Endodermal cell (in vitro differentiated cells): ENCODE measurements around the gene TRAF3. TPM values are rescaled to one million over a fixed set of nuclear protein-coding genes. Genes with fewer than 3 reads are reported as not detected.

Source experiments
- DNase-seq: peaks from one replicate; pipeline ENCODE4 v3.0.0-alpha.2; 2017
- H3K27ac ChIP-seq: 2 replicates; pipeline ENCODE4 v1.5.1; 2013; ENCODE audit warnings: mild to moderate bottlenecking, low read depth, low read length, moderate library complexity
- H3K27me3 ChIP-seq: 2 replicates; pipeline ENCODE4 v1.6.1; 2013; ENCODE audit warnings: mild to moderate bottlenecking, low read length, moderate library complexity; ENCODE audit not compliant: insufficient read depth, control insufficient read depth, poor library complexity, severe bottlenecking
- H3K36me3 ChIP-seq: 2 replicates; pipeline ENCODE4 v1.7.0; 2013; ENCODE audit warnings: mild to moderate bottlenecking, low read length, moderate library complexity; ENCODE audit not compliant: control insufficient read depth, insufficient read depth
- H3K4me1 ChIP-seq: one replicate; pipeline ENCODE4 v1.7.0; 2013; ENCODE audit warnings: low read length; ENCODE audit not compliant: control insufficient read depth, insufficient read depth
- H3K4me3 ChIP-seq: 2 replicates; pipeline ENCODE4 v1.5.1; 2013; ENCODE audit warnings: mild to moderate bottlenecking, low read length, moderate library complexity
- H3K9ac ChIP-seq: 2 replicates; pipeline ENCODE4 v1.6.1; 2013; ENCODE audit warnings: mild to moderate bottlenecking, low read length, moderate library complexity; ENCODE audit not compliant: poor library complexity, severe bottlenecking; ENCODE audit errors: extremely low read depth
- H3K9me3 ChIP-seq: 2 replicates; pipeline ENCODE4 v1.6.1; 2013; ENCODE audit warnings: mild to moderate bottlenecking, low read length, moderate library complexity; ENCODE audit not compliant: control insufficient read depth
- H3K27ac Mint-ChIP-seq: 2 replicates; pipeline ENCODE4 v1.8.0; 2020; ENCODE audit warnings: mixed read lengths
- H3K27me3 Mint-ChIP-seq: 2 replicates; pipeline ENCODE4 v1.8.0; 2021; ENCODE audit warnings: mild to moderate bottlenecking, mixed read lengths; ENCODE audit not compliant: insufficient read depth
- H3K36me3 Mint-ChIP-seq: 2 replicates; pipeline ENCODE4 v1.8.0; 2020; ENCODE audit warnings: low read depth, mixed read lengths
- H3K4me1 Mint-ChIP-seq: 2 replicates; pipeline ENCODE4 v1.8.0; 2020; ENCODE audit warnings: mixed read lengths
- H3K4me3 Mint-ChIP-seq: 2 replicates; pipeline ENCODE4 v1.8.0; 2020; ENCODE audit warnings: mild to moderate bottlenecking, moderate library complexity, mixed read lengths
- H3K9me3 Mint-ChIP-seq: 2 replicates; pipeline ENCODE4 v1.8.0; 2020; ENCODE audit warnings: mild to moderate bottlenecking, mixed read lengths
- CTCF ChIP-seq: fragments of 200-600 bp; sonication (generic); conservative IDR thresholded peaks from 2 replicates; pipeline ENCODE4 v1.5.0; 2021; ENCODE audit warnings: antibody characterized with exemption, mild to moderate bottlenecking
- WGBS, 2 experiments: methylation state at CpG; one replicate each; pipeline versions ENCODE4 v1.1.5 to v1.1.7; 2013; ENCODE audit warnings: missing lambda C conversion rate in 2 of 2, mixed read lengths in 1 of 2; ENCODE audit not compliant: insufficient coverage in 1 of 2, insufficient read length in 1 of 2; 5-methylcytosine and 5-hydroxymethylcytosine counted together
- total RNA-seq, 2 donors: library from RNA; stranded (reverse); fragmentation: NEBNext Ultra II Directional in 1 of 2; extraction: Animal tissue kit (Norgen Biotek cat#: 25700) in 1 of 2; gene quantifications; 2 replicates in 1 of 2; 3 replicates in 1 of 2; pipeline ENCODE4 v1.2.1, GENCODE V29; 2021

TRAF3 gene
- total RNA-seq, 2 donors from 2014 or later, result 16.7 to 23.8 TPM

GRCh38 chr14:102729268-102729667, 48.0 kb upstream of the TRAF3 start:
- H3K36me3 ChIP-seq, result peaks cover 47% of the 10 kb centered on the region
- DNase-seq, result peak; percentile 8
- 93 to 100% methylated on average over 4 to 5 of the region's 6 CpGs for WGBS, 2 experiments
- no peak overlapping the region for H3K9ac ChIP-seq
- no peak for TF ChIP-seq CTCF
- H3K36me3 Mint-ChIP-seq, result peaks cover 69% of the 10 kb centered on the region
- no peak overlapping the region for H3K27ac Mint-ChIP-seq
- H3K9me3 ChIP-seq, result no peaks in the 10 kb centered on the region
- no peak overlapping the region for H3K4me3 Mint-ChIP-seq
- H3K4me1 Mint-ChIP-seq, result peaks cover 15% of the 10 kb centered on the region
- H3K4me3 ChIP-seq, result no peak overlapping the region
- no peak overlapping the region for H3K27ac ChIP-seq
- no peaks in the 10 kb centered on the region for H3K27me3 ChIP-seq
- no peaks in the 10 kb centered on the region for H3K27me3 Mint-ChIP-seq
- H3K9me3 Mint-ChIP-seq, result no peaks in the 10 kb centered on the region
- H3K4me1 ChIP-seq, result peaks cover 13% of the 10 kb centered on the region

GRCh38 chr14:102729825-102730224, 47.4 kb upstream of the TRAF3 start:
- Mint-ChIP-seq H3K27me3 (no peaks in the 10 kb centered on the region), H3K4me1 (peaks cover 15% of the 10 kb centered on the region), H3K9me3 (no peaks in the 10 kb centered on the region), H3K27ac (peak overlapping the region; percentile 61), H3K36me3 (peaks cover 63% of the 10 kb centered on the region), H3K4me3 (no peak overlapping the region)
- TF ChIP-seq CTCF, result no peak
- H3K4me1 ChIP-seq, result peaks cover 13% of the 10 kb centered on the region
- peaks cover 42% of the 10 kb centered on the region for H3K36me3 ChIP-seq
- H3K27me3 ChIP-seq, result no peaks in the 10 kb centered on the region
- no peak overlapping the region for H3K4me3 ChIP-seq
- H3K27ac ChIP-seq, result no peak overlapping the region
- H3K9ac ChIP-seq, result no peak overlapping the region
- H3K9me3 ChIP-seq, result no peaks in the 10 kb centered on the region
- 93 to 98% methylated on average over 8 of the region's 8 CpGs for WGBS, 2 experiments
- DNase-seq, result peak; percentile 17

GRCh38 chr14:102731101-102731870, 46.0 kb upstream of the TRAF3 start:
- 93 to 98% methylated on average over 7 to 15 of the region's 15 CpGs for WGBS, 2 experiments

More at GRCh38 chr14:102731101-102731870, 46.0 kb upstream of the TRAF3 start:
- no peak for TF ChIP-seq CTCF
- Histone ChIP-seq H3K4me3 (no peak overlapping the region), H3K9me3 (no peaks in the 10 kb centered on the region), H3K27me3 (no peaks in the 10 kb centered on the region), H3K4me1 (peaks cover 13% of the 10 kb centered on the region), H3K9ac (no peak overlapping the region), H3K27ac (no peak overlapping the region), H3K36me3 (peaks cover 32% of the 10 kb centered on the region)
- DNase-seq, result peak; percentile 50
- Mint-ChIP-seq H3K27ac (peak overlapping the region; percentile 67), H3K36me3 (peaks cover 54% of the 10 kb centered on the region), H3K4me3 (no peak overlapping the region), H3K27me3 (no peaks in the 10 kb centered on the region), H3K4me1 (peaks cover 15% of the 10 kb centered on the region), H3K9me3 (no peaks in the 10 kb centered on the region)
